Thyroid gland (tissue), 4 donors: ENCODE results near the gene MB. TPM values are rescaled to one million over a fixed set of nuclear protein-coding genes. Genes with fewer than 3 reads are reported as not detected.

ENCODE experiments used
- DNase-seq, 2 donors: peaks; one replicate each; pipeline ENCODE4 v3.0.0-alpha.2; 2019
- H3K27ac ChIP-seq, 3 donors: fragments of 200-600 bp; sonication (generic); 1 replicate in 2 of 3; 2 replicates in 1 of 3; pipeline ENCODE4 v1.5.1; 2016 to 2019; ENCODE audit warnings: mild to moderate bottlenecking in 1 of 3, moderate library complexity in 1 of 3
- H3K27me3 ChIP-seq: fragments of 200-600 bp; sonication (generic); one replicate; pipeline ENCODE4 v1.5.1; 2019
- H3K36me3 ChIP-seq, 2 donors: fragments of 200-600 bp; sonication (generic); one replicate each; pipeline ENCODE4 v1.5.1; 2016 to 2019
- H3K4me1 ChIP-seq, 2 donors: fragments of 200-600 bp; sonication (generic); one replicate each; pipeline ENCODE4 v1.5.1; 2017 to 2019
- H3K4me3 ChIP-seq, 3 donors: fragments of 200-600 bp; sonication (generic); replicated peaks in 1 of 3; 1 replicate in 2 of 3; 2 replicates in 1 of 3; pipeline ENCODE4 v1.5.1; 2016; ENCODE audit warnings: mild to moderate bottlenecking in 1 of 3
- H3K9me3 ChIP-seq: fragments of 200-600 bp; sonication (generic); one replicate; pipeline ENCODE4 v1.5.1; 2017
- POLR2A ChIP-seq, 2 donors: fragments of 450-650 bp; IDR thresholded peaks; one replicate each; pipeline ENCODE4 v1.6.1; 2017; ENCODE audit warnings: antibody characterized with exemption in 2 of 2, mild to moderate bottlenecking in 2 of 2, moderate library complexity in 1 of 2
- WGBS, 2 donors: methylation state at CpG; one replicate each; pipeline ENCODE4 v1.1.5; 2017; 5-methylcytosine and 5-hydroxymethylcytosine counted together
- intact Hi-C: fragments of 100-400 bp; cut with DNase I; formaldehyde crosslinking; loops from one replicate; pipeline ENCODE4 v1.15.1; 2023
- total RNA-seq, 4 donors: library from RNA; depleted of rRNA; stranded (reverse); fragments of >200 nt; gene quantifications; one replicate each; pipeline ENCODE4 v1.2.3, GENCODE V29; 2016
- TF ChIP-seq, protein P1 (sequence below), 6 experiments: fragments of 200-600 bp in 3 of 6; fragments of 450-650 bp in 3 of 6; sonication (generic) in 3 of 6; IDR thresholded peaks; one replicate each; pipeline ENCODE4 v1.5.1; 2016 to 2019; ENCODE audit warnings: antibody characterized with exemption in 6 of 6, mild to moderate bottlenecking in 2 of 6, inconsistent platforms in 1 of 6, moderate library complexity in 1 of 6

The MB gene
- total RNA-seq, 4 donors from 2014 or later, result 0.45 to 1.8 TPM; not detected in 2

DNA sequence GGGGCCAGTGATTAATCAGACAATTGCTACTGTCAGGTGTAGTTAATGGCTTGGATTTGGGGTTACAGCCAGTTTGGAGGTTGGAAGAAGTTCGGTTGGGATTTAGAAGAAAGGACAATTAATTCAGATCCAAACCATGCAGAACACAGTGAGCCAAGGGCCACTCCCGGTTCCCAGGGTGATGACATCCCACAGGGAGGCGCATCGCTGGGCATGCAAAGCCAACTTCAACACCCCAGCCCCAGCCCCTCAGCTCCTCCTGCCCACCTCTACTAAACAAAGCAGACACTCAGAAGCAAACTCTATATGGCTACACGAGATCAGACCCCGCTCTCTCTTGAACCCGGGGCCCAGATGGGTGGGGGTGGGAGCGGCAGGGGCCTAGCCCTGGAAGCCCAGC is 10.2 kb downstream of the MB start:
- H3K4me3 ChIP-seq, result no peak overlapping the region
- no peaks in the 10 kb centered on the region for H3K9me3 ChIP-seq
- H3K4me1 ChIP-seq, result peaks cover 0 to 5% of the 10 kb centered on the region in 2 donors
- intact Hi-C loops, result no loop called here
- H3K36me3 ChIP-seq, result no peaks in the 10 kb centered on the region
- H3K27me3 ChIP-seq, result no peaks in the 10 kb centered on the region
- no peak for TF ChIP-seq POLR2A (IDR thresholded peaks at IDR 0.05)
- TF ChIP-seq, protein P1, sequence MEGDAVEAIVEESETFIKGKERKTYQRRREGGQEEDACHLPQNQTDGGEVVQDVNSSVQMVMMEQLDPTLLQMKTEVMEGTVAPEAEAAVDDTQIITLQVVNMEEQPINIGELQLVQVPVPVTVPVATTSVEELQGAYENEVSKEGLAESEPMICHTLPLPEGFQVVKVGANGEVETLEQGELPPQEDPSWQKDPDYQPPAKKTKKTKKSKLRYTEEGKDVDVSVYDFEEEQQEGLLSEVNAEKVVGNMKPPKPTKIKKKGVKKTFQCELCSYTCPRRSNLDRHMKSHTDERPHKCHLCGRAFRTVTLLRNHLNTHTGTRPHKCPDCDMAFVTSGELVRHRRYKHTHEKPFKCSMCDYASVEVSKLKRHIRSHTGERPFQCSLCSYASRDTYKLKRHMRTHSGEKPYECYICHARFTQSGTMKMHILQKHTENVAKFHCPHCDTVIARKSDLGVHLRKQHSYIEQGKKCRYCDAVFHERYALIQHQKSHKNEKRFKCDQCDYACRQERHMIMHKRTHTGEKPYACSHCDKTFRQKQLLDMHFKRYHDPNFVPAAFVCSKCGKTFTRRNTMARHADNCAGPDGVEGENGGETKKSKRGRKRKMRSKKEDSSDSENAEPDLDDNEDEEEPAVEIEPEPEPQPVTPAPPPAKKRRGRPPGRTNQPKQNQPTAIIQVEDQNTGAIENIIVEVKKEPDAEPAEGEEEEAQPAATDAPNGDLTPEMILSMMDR (IDR thresholded peaks at IDR 0.05), result no peak
- no peak for DNase-seq
- no peak overlapping the region for H3K27ac ChIP-seq
- WGBS, 2 donors, result 73 to 89% methylated on average over 7 to 8 of the region's 8 CpGs

DNA sequence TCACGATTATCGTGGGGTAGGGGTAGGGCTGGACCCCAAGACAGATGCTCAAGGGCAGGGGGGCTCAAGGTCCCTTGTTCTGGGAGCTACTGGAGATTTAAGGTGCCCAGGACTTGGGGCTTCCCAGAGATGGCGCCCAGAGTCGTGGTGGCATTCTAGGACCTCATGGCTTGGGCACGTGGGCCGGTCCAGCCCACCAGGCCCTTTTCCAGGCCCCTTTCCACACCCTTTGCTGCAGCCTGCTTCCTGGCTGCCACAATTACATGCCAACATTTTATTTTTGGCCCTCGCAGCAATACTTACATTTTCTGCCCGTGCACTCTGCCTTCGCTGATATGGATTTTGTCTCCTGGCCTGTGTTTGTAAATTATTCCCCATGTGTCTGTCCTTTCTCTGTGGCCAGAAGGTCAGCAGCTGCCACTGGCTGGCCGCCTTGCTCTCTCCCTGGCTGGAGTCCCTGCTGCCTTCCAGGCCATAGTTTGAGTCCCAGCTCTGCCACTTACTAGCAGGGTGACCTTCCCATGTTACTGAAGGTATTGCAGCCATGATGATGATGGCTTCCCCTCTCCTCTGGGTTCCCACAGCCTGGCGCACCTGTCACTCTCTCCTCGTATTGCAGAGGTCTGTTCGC is 11.2 kb downstream of the MB start:
- intact Hi-C loops, result no loop called here
- no peaks in the 10 kb centered on the region for H3K9me3 ChIP-seq
- no peak for DNase-seq
- peaks cover 0 to 5% of the 10 kb centered on the region in 2 donors for H3K4me1 ChIP-seq
- H3K27me3 ChIP-seq, result no peaks in the 10 kb centered on the region
- TF ChIP-seq, protein P1 (IDR thresholded peaks at IDR 0.05), result no peak
- TF ChIP-seq POLR2A (IDR thresholded peaks at IDR 0.05), result no peak
- no peak overlapping the region for H3K4me3 ChIP-seq
- H3K36me3 ChIP-seq, result no peaks in the 10 kb centered on the region
- WGBS, 2 donors, result 83 to 88% methylated on average over 13 of the region's 13 CpGs
- no peak overlapping the region for H3K27ac ChIP-seq

DNA sequence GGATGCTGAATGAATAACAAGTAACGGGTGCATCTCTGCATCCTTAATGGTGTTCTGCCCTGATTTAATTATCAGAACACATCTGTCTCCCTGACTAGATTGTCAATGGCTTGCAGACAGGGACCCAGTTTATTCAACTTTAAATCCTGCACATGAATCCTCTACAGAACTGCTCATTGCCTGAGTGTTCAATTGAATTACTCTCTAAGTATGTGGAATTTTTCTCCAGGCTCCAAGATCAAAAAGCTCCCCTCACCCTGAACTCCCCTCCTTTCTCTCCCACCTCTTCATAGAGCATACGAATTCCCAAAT is 11.8 kb downstream of the MB start:
- no peak overlapping the region for H3K4me3 ChIP-seq
- intact Hi-C loops, result no loop called here
- H3K9me3 ChIP-seq, result no peaks in the 10 kb centered on the region
- H3K27ac ChIP-seq, result no peak overlapping the region
- H3K4me1 ChIP-seq, result peaks cover 0 to 5% of the 10 kb centered on the region in 2 donors
- 89 to 90% methylated on average over 2 of the region's 2 CpGs for WGBS, 2 donors
- DNase-seq, result no peak
- no peaks in the 10 kb centered on the region for H3K27me3 ChIP-seq
- no peaks in the 10 kb centered on the region for H3K36me3 ChIP-seq
- TF ChIP-seq, protein P1 (IDR thresholded peaks at IDR 0.05), result no peak
- no peak for TF ChIP-seq POLR2A (IDR thresholded peaks at IDR 0.05)

DNA sequence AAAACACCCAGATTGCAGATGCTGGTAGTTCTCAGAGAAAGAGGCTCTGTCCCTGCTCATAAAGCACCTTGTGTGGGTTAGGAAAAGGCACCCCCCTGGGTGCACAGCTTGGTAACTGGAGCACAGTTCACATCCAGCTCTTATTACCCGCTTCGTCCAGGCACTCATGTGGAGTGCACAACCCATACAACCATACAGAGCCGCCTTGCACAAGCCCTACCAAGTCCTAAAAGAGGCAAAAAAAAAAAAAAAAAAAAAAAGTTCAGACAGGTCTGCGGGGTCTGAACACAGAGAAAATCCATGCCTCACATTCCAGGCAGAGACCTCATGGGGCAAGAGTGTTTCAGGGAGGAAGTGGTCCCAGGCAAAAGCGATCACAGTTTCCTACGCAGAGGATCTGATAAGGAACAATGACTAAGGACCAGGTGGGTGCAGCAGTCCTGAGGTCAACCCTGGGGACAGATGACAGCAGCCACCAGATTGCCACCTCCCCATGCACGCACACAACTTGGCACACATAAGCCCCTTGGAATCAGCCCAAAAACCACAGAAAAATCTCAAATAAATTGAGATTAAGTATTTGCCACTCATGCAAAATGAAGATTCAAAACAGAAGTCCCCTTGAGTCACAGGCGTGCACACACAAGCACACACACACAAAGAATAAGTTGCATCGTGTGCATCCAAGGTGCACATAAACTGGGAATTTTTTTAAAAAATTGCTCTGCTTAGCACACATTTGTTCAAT is 12.3 kb downstream of the MB start:
- no peaks in the 10 kb centered on the region for H3K36me3 ChIP-seq
- DNase-seq, result no peak
- H3K27me3 ChIP-seq, result no peaks in the 10 kb centered on the region
- no peak for TF ChIP-seq POLR2A (IDR thresholded peaks at IDR 0.05)
- TF ChIP-seq, protein P1 (IDR thresholded peaks at IDR 0.05), result no peak
- H3K4me3 ChIP-seq, result no peak overlapping the region
- intact Hi-C loops, result no loop called here
- no peak overlapping the region for H3K27ac ChIP-seq
- H3K4me1 ChIP-seq, result peaks cover 0 to 5% of the 10 kb centered on the region in 2 donors
- 65 to 80% methylated on average over 9 of the region's 9 CpGs for WGBS, 2 donors
- H3K9me3 ChIP-seq, result no peaks in the 10 kb centered on the region
